ENCODE measurements around the gene PTPRK.

The PTPRK gene

DNA sequence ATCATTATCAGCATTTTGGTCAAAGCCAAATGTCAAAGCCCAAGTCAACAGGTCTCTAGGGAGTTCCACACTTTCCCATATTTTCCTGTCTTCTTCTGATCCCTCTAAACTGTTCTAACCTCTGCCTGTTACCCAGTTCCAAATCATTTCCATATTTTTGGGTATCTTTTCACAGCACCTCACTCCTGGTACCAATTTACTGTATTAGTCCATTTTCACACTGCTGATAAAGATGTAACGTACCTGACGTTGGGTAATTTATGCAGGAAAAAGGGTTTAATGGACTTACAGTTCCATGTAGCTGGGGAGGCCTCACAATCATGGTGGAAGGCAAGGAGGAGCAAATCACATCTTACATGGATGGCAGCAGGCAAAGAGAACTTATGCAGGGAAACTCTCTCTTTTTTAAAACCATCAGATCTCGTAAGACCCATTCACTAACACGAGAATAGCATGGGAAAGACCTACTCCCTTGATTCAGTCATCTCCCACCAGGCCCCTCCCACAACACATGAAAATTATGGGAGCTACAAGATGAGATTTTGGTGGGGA is 143.4 kb downstream of the PTPRK start:
- H3K9ac ChIP-seq (ENCODE audit: low read length): no peak overlapping the region
- H3K79me1 ChIP-seq (ENCODE audit: low read length): no peaks in the 10 kb centered on the region
- H2AK5ac ChIP-seq (ENCODE audit: low read length): no peak overlapping the region
- no peak overlapping the region for H4K8ac ChIP-seq (ENCODE audit: low read depth, low read length)
- H3K4ac ChIP-seq (ENCODE audit: low read depth, low read length): no peak overlapping the region
- no peak overlapping the region for H4K5ac ChIP-seq (ENCODE audit: low read length)
- no peak overlapping the region for H3K23ac ChIP-seq (ENCODE audit: low read length)
- H2BK120ac ChIP-seq (ENCODE audit: low read depth, low read length): no peak overlapping the region
- no peak overlapping the region for H3K27ac ChIP-seq (ENCODE audit: low read depth, low read length)
- H3K4me2 ChIP-seq (ENCODE audit: low read length): no peak overlapping the region
- DNase-seq: no peak
- no peaks in the 10 kb centered on the region for H3K4me1 ChIP-seq (ENCODE audit: control insufficient read depth, low read depth, low read length)
- H3K18ac ChIP-seq (ENCODE audit: low read length): no peak overlapping the region
- H3K56ac ChIP-seq (ENCODE audit: low read length): no peak overlapping the region
- no peaks in the 10 kb centered on the region for H3K79me2 ChIP-seq (ENCODE audit: control insufficient read depth, insufficient read depth, low read length)
- WGBS (ENCODE audit: extremely low coverage, insufficient coverage, low lambda C conversion rate): no CpG with 5 or more reads among the region's 4 CpGs
- H2BK15ac ChIP-seq (replicated peaks; ENCODE audit: low read depth): no peak overlapping the region
- no peaks in the 10 kb centered on the region for H3K36me3 ChIP-seq (ENCODE audit: control insufficient read depth, insufficient read depth, low read length)
- H3K27me3 ChIP-seq (ENCODE audit: insufficient read depth, low read length, poor library complexity): no peaks in the 10 kb centered on the region
- H3K4me3 ChIP-seq (ENCODE audit: low read length): no peak overlapping the region
- no peak overlapping the region for H2BK5ac ChIP-seq (ENCODE audit: low read length)

DNA sequence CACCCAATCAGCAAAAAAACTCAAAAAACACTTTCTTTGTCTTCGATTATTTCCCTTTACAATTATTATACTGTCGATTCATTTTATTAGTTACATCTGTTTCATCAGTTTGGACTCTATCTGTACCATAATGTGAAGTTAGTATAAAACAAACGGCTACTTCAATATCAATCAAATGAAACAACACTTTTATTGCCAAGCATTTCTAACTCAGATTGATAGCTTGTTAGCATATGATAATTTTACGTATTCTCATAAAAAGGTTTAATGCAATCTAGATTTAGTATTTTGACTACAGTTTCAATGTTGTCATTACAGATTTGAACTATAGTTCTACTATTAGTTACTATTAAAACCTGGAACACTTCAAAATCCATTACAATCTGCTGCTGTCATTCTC is 149.3 kb downstream of the PTPRK start:
- Histone ChIP-seq H3K23ac (ENCODE audit: low read length) (no peak overlapping the region), H2BK120ac (ENCODE audit: low read depth, low read length) (no peak overlapping the region), H3K4me1 (ENCODE audit: control insufficient read depth, low read depth, low read length) (no peaks in the 10 kb centered on the region), H4K8ac (ENCODE audit: low read depth, low read length) (no peak overlapping the region), H2BK5ac (ENCODE audit: low read length) (no peak overlapping the region), H3K18ac (ENCODE audit: low read length) (no peak overlapping the region), H2AK5ac (ENCODE audit: low read length) (no peak overlapping the region), H3K79me1 (ENCODE audit: low read length) (no peaks in the 10 kb centered on the region), H3K4me3 (ENCODE audit: low read length) (no peak overlapping the region), H3K36me3 (ENCODE audit: control insufficient read depth, insufficient read depth, low read length) (no peaks in the 10 kb centered on the region), H3K4ac (ENCODE audit: low read depth, low read length) (no peak overlapping the region), H3K9ac (ENCODE audit: low read length) (no peak overlapping the region), H3K56ac (ENCODE audit: low read length) (no peak overlapping the region), H3K27ac (ENCODE audit: low read depth, low read length) (no peak overlapping the region), H3K4me2 (ENCODE audit: low read length) (no peak overlapping the region), H4K5ac (ENCODE audit: low read length) (no peak overlapping the region), H3K27me3 (ENCODE audit: insufficient read depth, low read length, poor library complexity) (no peaks in the 10 kb centered on the region), H2BK15ac (replicated peaks; ENCODE audit: low read depth) (no peak overlapping the region), H3K79me2 (ENCODE audit: control insufficient read depth, insufficient read depth, low read length) (no peaks in the 10 kb centered on the region)
- DNase-seq: no peak
- 100% methylated on average over 2 of the region's 4 CpGs for WGBS (ENCODE audit: extremely low coverage, insufficient coverage, low lambda C conversion rate)

- Histone ChIP-seq H2BK5ac (ENCODE audit: low read length) (no peak overlapping the region), H2BK15ac (replicated peaks; ENCODE audit: low read depth) (no peak overlapping the region), H3K56ac (ENCODE audit: low read length) (no peak overlapping the region), H2AK5ac (ENCODE audit: low read length) (no peak overlapping the region), H3K27me3 (ENCODE audit: insufficient read depth, low read length, poor library complexity) (no peaks in the 10 kb centered on the region), H4K5ac (ENCODE audit: low read length) (no peak overlapping the region), H3K36me3 (ENCODE audit: control insufficient read depth, insufficient read depth, low read length) (no peaks in the 10 kb centered on the region), H3K4ac (ENCODE audit: low read depth, low read length) (no peak overlapping the region), H3K79me2 (ENCODE audit: control insufficient read depth, insufficient read depth, low read length) (no peaks in the 10 kb centered on the region), H3K79me1 (ENCODE audit: low read length) (no peaks in the 10 kb centered on the region), H4K8ac (ENCODE audit: low read depth, low read length) (no peak overlapping the region), H3K18ac (ENCODE audit: low read length) (no peak overlapping the region), H2BK120ac (ENCODE audit: low read depth, low read length) (no peak overlapping the region), H3K9ac (ENCODE audit: low read length) (no peak overlapping the region), H3K4me2 (ENCODE audit: low read length) (no peak overlapping the region), H3K4me3 (ENCODE audit: low read length) (no peak overlapping the region), H3K4me1 (ENCODE audit: control insufficient read depth, low read depth, low read length) (no peaks in the 10 kb centered on the region), H3K27ac (ENCODE audit: low read depth, low read length) (no peak overlapping the region), H3K23ac (ENCODE audit: low read length) (no peak overlapping the region)
- no peak for DNase-seq
- WGBS (ENCODE audit: extremely low coverage, insufficient coverage, low lambda C conversion rate): no CpG with 5 or more reads among the region's 2 CpGs
Measured at GRCh38 chr6:128370072-128370471, 150.3 kb downstream of the PTPRK start.

DNA sequence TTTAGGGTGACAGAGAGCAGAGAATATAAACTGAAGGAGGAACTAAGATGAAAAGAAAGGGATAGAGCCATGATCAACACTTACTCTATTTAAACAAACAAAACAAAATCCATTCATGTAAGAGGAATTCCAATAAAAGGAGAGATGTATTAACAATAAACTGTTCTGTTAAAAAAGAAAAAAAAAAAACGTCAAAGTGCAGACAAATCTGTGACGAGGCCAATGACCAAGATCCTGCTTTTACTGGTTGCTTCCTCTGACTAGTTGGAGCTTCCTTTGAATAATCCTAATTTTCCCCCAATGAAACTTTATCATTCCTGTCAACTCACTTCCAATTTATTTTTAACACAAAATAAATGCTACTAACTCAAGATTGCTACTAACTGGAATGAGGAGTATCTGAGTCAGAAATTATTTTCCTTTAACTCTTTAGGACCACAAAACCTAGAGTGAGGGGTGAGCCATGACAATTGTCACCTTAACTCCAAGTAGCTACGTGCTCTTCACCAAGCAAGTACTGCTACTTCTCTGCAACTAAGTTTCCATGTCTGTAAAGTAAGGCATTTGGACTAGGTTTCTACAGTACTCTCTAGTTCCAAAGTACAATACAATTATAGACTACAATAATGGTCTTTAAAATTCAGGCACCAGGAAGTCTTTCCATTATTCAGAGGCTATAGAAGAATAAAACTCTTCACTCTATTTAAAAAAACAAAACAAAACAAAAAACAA is 152.0 kb downstream of the PTPRK start:
- no peak overlapping the region for H2BK120ac ChIP-seq (ENCODE audit: low read depth, low read length)
- no peak overlapping the region for H2AK5ac ChIP-seq (ENCODE audit: low read length)
- H3K18ac ChIP-seq (ENCODE audit: low read length): no peak overlapping the region
- H4K5ac ChIP-seq (ENCODE audit: low read length): no peak overlapping the region
- H3K4me2 ChIP-seq (ENCODE audit: low read length): no peak overlapping the region
- no peaks in the 10 kb centered on the region for H3K79me1 ChIP-seq (ENCODE audit: low read length)
- H3K79me2 ChIP-seq (ENCODE audit: control insufficient read depth, insufficient read depth, low read length): no peaks in the 10 kb centered on the region
- no peak overlapping the region for H2BK5ac ChIP-seq (ENCODE audit: low read length)
- no peak overlapping the region for H3K4me3 ChIP-seq (ENCODE audit: low read length)
- H3K4me1 ChIP-seq (ENCODE audit: control insufficient read depth, low read depth, low read length): no peaks in the 10 kb centered on the region
- no CpG with 5 or more reads among the region's 3 CpGs for WGBS (ENCODE audit: extremely low coverage, insufficient coverage, low lambda C conversion rate)
- H3K27ac ChIP-seq (ENCODE audit: low read depth, low read length): no peak overlapping the region
- H4K8ac ChIP-seq (ENCODE audit: low read depth, low read length): no peak overlapping the region
- H3K23ac ChIP-seq (ENCODE audit: low read length): no peak overlapping the region
- no peaks in the 10 kb centered on the region for H3K36me3 ChIP-seq (ENCODE audit: control insufficient read depth, insufficient read depth, low read length)
- H3K9ac ChIP-seq (ENCODE audit: low read length): no peak overlapping the region
- no peaks in the 10 kb centered on the region for H3K27me3 ChIP-seq (ENCODE audit: insufficient read depth, low read length, poor library complexity)
- DNase-seq: no peak
- H3K4ac ChIP-seq (ENCODE audit: low read depth, low read length): no peak overlapping the region
- no peak overlapping the region for H2BK15ac ChIP-seq (replicated peaks; ENCODE audit: low read depth)
- H3K56ac ChIP-seq (ENCODE audit: low read length): no peak overlapping the region

- Histone ChIP-seq H2BK120ac (ENCODE audit: low read depth, low read length) (no peak overlapping the region), H2BK15ac (replicated peaks; ENCODE audit: low read depth) (no peak overlapping the region), H3K4me2 (ENCODE audit: low read length) (no peak overlapping the region), H3K27me3 (ENCODE audit: insufficient read depth, low read length, poor library complexity) (no peaks in the 10 kb centered on the region), H3K18ac (ENCODE audit: low read length) (no peak overlapping the region), H3K9ac (ENCODE audit: low read length) (no peak overlapping the region), H3K27ac (ENCODE audit: low read depth, low read length) (no peak overlapping the region), H4K5ac (ENCODE audit: low read length) (no peak overlapping the region), H3K79me1 (ENCODE audit: low read length) (no peaks in the 10 kb centered on the region), H2AK5ac (ENCODE audit: low read length) (no peak overlapping the region), H3K4me1 (ENCODE audit: control insufficient read depth, low read depth, low read length) (no peaks in the 10 kb centered on the region), H3K79me2 (ENCODE audit: control insufficient read depth, insufficient read depth, low read length) (no peaks in the 10 kb centered on the region), H3K56ac (ENCODE audit: low read length) (no peak overlapping the region), H3K23ac (ENCODE audit: low read length) (no peak overlapping the region), H3K4ac (ENCODE audit: low read depth, low read length) (no peak overlapping the region), H4K8ac (ENCODE audit: low read depth, low read length) (no peak overlapping the region), H3K36me3 (ENCODE audit: control insufficient read depth, insufficient read depth, low read length) (no peaks in the 10 kb centered on the region), H3K4me3 (ENCODE audit: low read length) (no peak overlapping the region), H2BK5ac (ENCODE audit: low read length) (no peak overlapping the region)
- no CpG with 5 or more reads among the region's 4 CpGs for WGBS (ENCODE audit: extremely low coverage, insufficient coverage, low lambda C conversion rate)
- DNase-seq: no peak
Measured at GRCh38 chr6:128367437-128367836, 153.0 kb downstream of the PTPRK start.

Measured in mesendoderm (in vitro differentiated cells).